BJ (cell line): ENCODE data around the gene NXPH3. TPM values are rescaled to one million over a fixed set of nuclear protein-coding genes. Genes with fewer than 3 reads are reported as not detected.

ENCODE experiments used
- CTCF ChIA-PET: fragments of 350-600 bp; formaldehyde crosslinking; extraction: SDS; loops from one replicate; lab custom pipeline; 2021; ENCODE audit warnings: antibody characterized with exemption, inconsistent platforms; lab: Yijun Ruan, JAX
- POLR2A ChIA-PET: fragments of 300-600 bp; sonication (Branson Sonifier 250); formaldehyde crosslinking; extraction: SDS; loops from one replicate; lab custom pipeline; 2021; ENCODE audit warnings: antibody characterized with exemption; lab: Charles Lee
- DNase-seq: peaks from one replicate; pipeline ENCODE4 v3.0.0-alpha.2; 2011; ENCODE audit warnings: low read depth
- H3K27me3 ChIP-seq: 2 replicates; pipeline ENCODE4 v1.6.0; 2011; ENCODE audit warnings: low read length; ENCODE audit not compliant: control insufficient read depth, insufficient read depth
- H3K36me3 ChIP-seq: 2 replicates; pipeline ENCODE4 v1.5.1; 2011; ENCODE audit warnings: low read length; ENCODE audit not compliant: control insufficient read depth, insufficient read depth
- H3K4me3 ChIP-seq: 2 replicates; pipeline ENCODE4 v1.5.1; 2011; ENCODE audit warnings: low read depth, mild to moderate bottlenecking, control low read depth, low read length
- polyA plus RNA-seq: library from polyadenylated mRNA; depleted of rRNA; stranded (reverse); fragments of >200 nt; gene quantifications from 2 replicates; pipeline ENCODE4 v1.2.3, GENCODE V29; 2011
- TF ChIP-seq, protein P1 (sequence below): IDR thresholded peaks from 2 replicates; pipeline ENCODE4 v1.5.1; 2011; ENCODE audit warnings: low read depth, mild to moderate bottlenecking, control low read depth, inconsistent platforms, low read length, moderate library complexity; ENCODE audit not compliant: insufficient read depth

NXPH3 gene
- polyA plus RNA-seq, 1 experiment, result 9.3 TPM

DNA sequence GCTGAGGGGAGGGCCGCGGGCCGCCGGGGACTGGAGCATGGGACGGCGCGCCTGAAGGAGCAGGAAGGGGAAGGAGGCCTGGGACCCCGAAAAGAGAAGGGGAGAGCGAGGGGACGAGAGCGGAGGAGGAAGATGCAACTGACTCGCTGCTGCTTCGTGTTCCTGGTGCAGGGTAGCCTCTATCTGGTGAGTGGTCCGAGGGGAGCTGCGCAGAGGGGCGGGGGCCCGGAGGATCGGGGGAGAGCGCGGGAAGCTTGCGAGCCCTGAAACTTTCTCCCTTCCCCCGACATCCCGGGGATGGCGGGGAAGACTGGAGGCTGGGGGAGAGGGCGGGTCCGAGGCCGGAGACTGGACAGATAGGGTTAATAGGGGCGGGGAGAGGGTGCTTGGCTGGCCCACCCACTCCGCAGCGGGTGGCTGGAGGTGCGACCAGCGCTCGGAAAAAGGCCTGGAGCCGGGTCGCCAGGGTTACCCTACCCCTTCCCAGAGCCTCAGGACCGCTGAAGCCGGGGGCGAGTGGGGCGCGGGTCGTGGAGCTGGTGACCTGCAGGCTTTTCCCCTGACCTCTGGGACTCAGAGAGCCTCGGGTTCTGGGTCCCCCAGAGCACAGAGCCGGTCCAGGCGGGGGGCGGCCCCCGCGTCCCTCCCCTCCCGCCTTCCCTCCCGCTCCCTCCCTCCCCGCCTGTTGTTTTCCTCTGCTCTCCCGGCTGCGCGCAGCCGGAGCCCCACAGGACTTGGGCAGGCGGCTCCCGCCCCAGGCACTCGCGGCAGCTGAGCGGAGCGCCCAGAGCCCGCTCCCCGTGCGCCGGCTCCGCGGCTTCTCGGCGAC is 631 bp downstream of the NXPH3 start:
- TF ChIP-seq, protein P1, sequence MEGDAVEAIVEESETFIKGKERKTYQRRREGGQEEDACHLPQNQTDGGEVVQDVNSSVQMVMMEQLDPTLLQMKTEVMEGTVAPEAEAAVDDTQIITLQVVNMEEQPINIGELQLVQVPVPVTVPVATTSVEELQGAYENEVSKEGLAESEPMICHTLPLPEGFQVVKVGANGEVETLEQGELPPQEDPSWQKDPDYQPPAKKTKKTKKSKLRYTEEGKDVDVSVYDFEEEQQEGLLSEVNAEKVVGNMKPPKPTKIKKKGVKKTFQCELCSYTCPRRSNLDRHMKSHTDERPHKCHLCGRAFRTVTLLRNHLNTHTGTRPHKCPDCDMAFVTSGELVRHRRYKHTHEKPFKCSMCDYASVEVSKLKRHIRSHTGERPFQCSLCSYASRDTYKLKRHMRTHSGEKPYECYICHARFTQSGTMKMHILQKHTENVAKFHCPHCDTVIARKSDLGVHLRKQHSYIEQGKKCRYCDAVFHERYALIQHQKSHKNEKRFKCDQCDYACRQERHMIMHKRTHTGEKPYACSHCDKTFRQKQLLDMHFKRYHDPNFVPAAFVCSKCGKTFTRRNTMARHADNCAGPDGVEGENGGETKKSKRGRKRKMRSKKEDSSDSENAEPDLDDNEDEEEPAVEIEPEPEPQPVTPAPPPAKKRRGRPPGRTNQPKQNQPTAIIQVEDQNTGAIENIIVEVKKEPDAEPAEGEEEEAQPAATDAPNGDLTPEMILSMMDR, result no peak
- CTCF ChIA-PET, result interaction anchor here (0.6 to 18.4 kb wide), 15 partner anchors 10 to 630 kb away, joined by 3 to 638 read pairs (median 3); partner anchors contain the start of genes SLC35B1 and SPOP
- DNase-seq, result no peak
- Histone ChIP-seq H3K36me3 (no peaks in the 10 kb centered on the region), H3K4me3 (peak overlapping the region; percentile 72), H3K27me3 (no peaks in the 10 kb centered on the region; the same call in 1 of the 2 replicates)
- POLR2A ChIA-PET, result no interaction called here

DNA sequence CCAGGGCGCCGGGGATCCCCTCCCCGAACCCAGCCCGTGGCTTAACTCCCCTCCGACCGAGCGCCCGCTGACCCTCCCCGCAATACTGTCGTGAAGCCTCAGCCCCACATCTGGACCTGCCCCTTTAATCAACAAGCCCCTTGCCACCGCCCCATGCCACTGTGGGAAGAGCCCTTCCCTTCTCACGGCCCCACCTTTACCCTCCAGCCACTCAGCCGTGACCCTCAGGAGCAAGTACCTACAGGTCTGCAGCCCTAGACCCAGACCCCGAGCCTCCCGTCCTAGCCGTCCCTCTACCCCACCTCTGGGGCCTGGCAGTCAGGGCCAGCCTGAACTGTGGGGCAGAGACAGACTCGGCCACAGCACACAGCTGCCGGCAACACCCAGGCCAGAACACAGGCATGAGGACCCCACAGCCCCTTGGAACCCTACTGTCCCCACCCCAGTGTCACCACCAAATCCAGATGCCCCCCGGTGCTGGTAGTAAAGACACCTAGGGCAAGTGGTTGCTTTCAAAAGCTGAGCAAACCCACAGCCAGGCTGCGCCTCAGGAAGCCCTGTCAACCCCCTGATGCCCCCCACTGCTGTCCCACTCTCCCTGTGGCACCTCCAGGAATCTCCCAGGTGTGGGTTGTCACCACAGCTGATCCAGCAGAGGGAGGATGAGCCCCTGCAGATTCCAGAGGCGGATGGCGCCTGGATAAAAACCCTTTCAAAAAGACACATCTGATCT is 1.4 kb downstream of the NXPH3 start:
- CTCF ChIA-PET, result interaction anchor here (1.5 to 18.4 kb wide), 5 partner anchors 11 to 121 kb away, joined by 3 to 638 read pairs (median 10); partner anchors contain the start of genes SLC35B1 and SPOP
- Histone ChIP-seq H3K4me3 (peak overlapping the region; percentile 72), H3K27me3 (no peaks in the 10 kb centered on the region; the same call in 1 of the 2 replicates), H3K36me3 (no peaks in the 10 kb centered on the region)
- TF ChIP-seq, protein P1, result no peak
- POLR2A ChIA-PET, result no interaction called here
- no peak for DNase-seq

DNA sequence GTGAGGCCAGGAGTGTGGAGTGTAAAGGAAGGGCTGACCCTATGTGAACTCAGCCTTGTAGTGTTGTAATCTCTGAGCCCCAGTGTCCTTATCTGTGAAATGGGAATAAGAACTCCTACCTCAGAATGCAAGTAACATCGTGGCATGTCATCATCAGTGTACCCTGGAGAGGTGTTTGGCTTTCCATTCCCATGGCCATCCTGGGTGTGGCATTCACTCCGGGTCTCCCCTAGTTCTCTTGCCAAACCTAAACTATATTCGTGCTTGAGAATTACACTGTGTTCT is 1.9 kb downstream of the NXPH3 start:
- DNase-seq, result no peak
- TF ChIP-seq, protein P1, result no peak
- Histone ChIP-seq H3K36me3 (no peaks in the 10 kb centered on the region), H3K4me3 (no peak overlapping the region), H3K27me3 (no peaks in the 10 kb centered on the region; the same call in 1 of the 2 replicates)
- ChIA-PET POLR2A (no interaction called here), CTCF (interaction anchor here (1.5 to 18.4 kb wide), 3 partner anchors 93 to 120 kb away, joined by 3 to 638 read pairs (median 10); partner anchors contain the start of gene SLC35B1)

DNA sequence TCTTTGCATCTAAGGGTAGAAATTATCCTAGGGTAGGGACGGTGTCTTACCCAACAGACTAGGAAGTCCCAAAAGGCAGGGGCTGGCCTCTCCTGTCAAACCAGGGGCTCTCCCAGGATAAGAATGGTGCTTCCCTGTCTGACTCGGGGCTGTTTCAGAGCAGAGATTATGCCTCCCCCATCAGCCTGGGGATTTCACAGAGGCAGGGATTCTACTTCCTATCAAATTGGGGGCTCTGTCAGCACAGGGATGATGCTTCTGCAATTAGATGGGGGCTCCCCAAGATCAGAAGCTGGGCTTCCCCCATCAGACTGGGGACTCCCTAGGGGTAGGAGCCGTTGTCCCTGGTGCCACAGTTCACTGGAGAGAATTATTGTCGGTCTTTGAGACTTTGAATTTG is 2.3 kb downstream of the NXPH3 start:
- Histone ChIP-seq H3K4me3 (no peak overlapping the region), H3K27me3 (no peaks in the 10 kb centered on the region; the same call in 1 of the 2 replicates), H3K36me3 (no peaks in the 10 kb centered on the region)
- CTCF ChIA-PET, result interaction anchor here (1.5 to 18.4 kb wide), 2 partner anchors 13 to 120 kb away, joined by 3 to 638 read pairs; partner anchors contain the start of gene SLC35B1
- DNase-seq, result no peak
- POLR2A ChIA-PET, result no interaction called here
- TF ChIP-seq, protein P1, result no peak

DNA sequence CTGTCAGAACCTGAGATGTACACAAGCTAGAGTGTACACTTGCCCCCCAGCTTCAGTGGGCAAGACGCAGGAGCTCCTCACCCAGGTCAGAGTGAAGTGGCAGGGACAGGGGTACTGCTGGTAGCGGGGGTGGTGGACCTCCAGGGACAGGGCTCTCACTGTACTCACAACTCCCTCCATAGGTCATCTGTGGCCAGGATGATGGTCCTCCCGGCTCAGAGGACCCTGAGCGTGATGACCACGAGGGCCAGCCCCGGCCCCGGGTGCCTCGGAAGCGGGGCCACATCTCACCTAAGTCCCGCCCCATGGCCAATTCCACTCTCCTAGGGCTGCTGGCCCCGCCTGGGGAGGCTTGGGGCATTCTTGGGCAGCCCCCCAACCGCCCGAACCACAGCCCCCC is 2.7 kb downstream of the NXPH3 start:
- Histone ChIP-seq H3K36me3 (no peaks in the 10 kb centered on the region), H3K4me3 (no peak overlapping the region), H3K27me3 (no peaks in the 10 kb centered on the region)
- POLR2A ChIA-PET, result no interaction called here
- CTCF ChIA-PET, result interaction anchor here (1.5 to 18.4 kb wide), 3 partner anchors 8 to 120 kb away, joined by 3 to 638 read pairs (median 15); partner anchors contain the start of gene SLC35B1
- DNase-seq, result no peak
- TF ChIP-seq, protein P1, result no peak
